ENCODE data around the gene ZNF584.

The ZNF584 gene

GRCh38 chr19:58396691-58397532, 11.5 kb upstream of the ZNF584 start:
- Histone ChIP-seq H4K20me1 (ENCODE audit: control insufficient read depth, insufficient read depth, low read depth, low read length) (0 out of 2 replicates have a peak, but pooled peaks cover 2% of the 10 kb centered on the region), H3F3A (ENCODE audit: control insufficient read depth, insufficient read depth) (peaks cover 32% of the 10 kb centered on the region), H3K4me3 (ENCODE audit: low read length) (no peak overlapping the region), H3K79me2 (ENCODE audit: control insufficient read depth, low read length) (peaks cover 7% of the 10 kb centered on the region), H3K4me2 (ENCODE audit: low read length) (no peak overlapping the region), H3K36me3 (ENCODE audit: control insufficient read depth, low read length) (peaks cover 38% of the 10 kb centered on the region), H3K4me1 (ENCODE audit: control insufficient read depth, low read length) (peaks cover 9% of the 10 kb centered on the region), H3K27ac (ENCODE audit: low read depth, low read length) (no peak overlapping the region), H3K9me3 (ENCODE audit: control insufficient read depth, insufficient read depth, low read length) (no peaks in the 10 kb centered on the region), H3K9me2 (replicated peaks; ENCODE audit: control insufficient read depth, low read length) (no peaks in the 10 kb centered on the region), H3K27me3 (ENCODE audit: control insufficient read depth, low read length) (no peaks in the 10 kb centered on the region)
- no peak for TF ChIP-seq EZH2phosphoT487 (IDR thresholded peaks at IDR 0.05; ENCODE audit: borderline replicate concordance, low read length)
- no peak for TF ChIP-seq CTCF (IDR thresholded peaks at IDR 0.05; ENCODE audit: low read depth, low read length, poor library complexity, severe bottlenecking)

DNA sequence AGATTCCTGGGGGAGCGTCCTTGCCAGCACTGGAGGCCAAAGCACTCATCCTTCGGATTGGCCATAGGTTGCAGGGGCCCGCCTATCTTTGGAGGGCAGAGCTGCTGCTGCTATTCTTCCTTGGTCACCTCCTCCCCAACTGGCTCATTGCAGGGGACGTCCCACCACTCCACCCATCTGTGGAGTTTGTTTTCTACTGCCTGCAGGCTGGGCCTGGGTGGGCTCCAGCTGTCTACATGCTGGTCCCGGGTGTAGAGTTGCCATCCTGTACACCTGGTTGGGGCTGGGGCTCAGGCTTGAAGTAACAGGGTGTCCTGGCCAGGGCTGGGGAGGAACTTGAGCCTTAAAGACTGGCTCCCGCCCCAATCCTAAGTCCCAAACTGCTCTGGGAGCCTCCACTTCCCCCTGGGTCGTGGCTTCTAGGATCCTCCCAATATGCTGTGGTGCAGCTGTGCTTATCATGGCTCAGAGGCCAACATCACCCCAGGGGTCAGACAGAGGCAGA, 10.9 kb upstream of the ZNF584 start:
- Histone ChIP-seq H3K9me3 (ENCODE audit: control insufficient read depth, insufficient read depth, low read length) (no peaks in the 10 kb centered on the region), H3K4me2 (ENCODE audit: low read length) (no peak overlapping the region), H3K4me3 (ENCODE audit: low read length) (no peak overlapping the region), H3K9me2 (replicated peaks; ENCODE audit: control insufficient read depth, low read length) (no peaks in the 10 kb centered on the region), H3K27me3 (ENCODE audit: control insufficient read depth, low read length) (no peaks in the 10 kb centered on the region), H3K4me1 (ENCODE audit: control insufficient read depth, low read length) (peaks cover 16% of the 10 kb centered on the region), H3K79me2 (ENCODE audit: control insufficient read depth, low read length) (peaks cover 7% of the 10 kb centered on the region), H3K36me3 (ENCODE audit: control insufficient read depth, low read length) (peaks cover 31% of the 10 kb centered on the region), H3K27ac (ENCODE audit: low read depth, low read length) (no peak overlapping the region), H4K20me1 (ENCODE audit: control insufficient read depth, insufficient read depth, low read depth, low read length) (0 out of 2 replicates have a peak, but pooled peaks cover 2% of the 10 kb centered on the region), H3F3A (ENCODE audit: control insufficient read depth, insufficient read depth) (peaks cover 28% of the 10 kb centered on the region)
- TF ChIP-seq EZH2phosphoT487 (IDR thresholded peaks at IDR 0.05; ENCODE audit: borderline replicate concordance, low read length), result no peak
- TF ChIP-seq CTCF (IDR thresholded peaks at IDR 0.05; ENCODE audit: low read depth, low read length, poor library complexity, severe bottlenecking), result no peak

GRCh38 chr19:58398087-58398486, 10.4 kb upstream of the ZNF584 start:
- TF ChIP-seq CTCF (IDR thresholded peaks at IDR 0.05; ENCODE audit: low read depth, low read length, poor library complexity, severe bottlenecking), result no peak
- no peak for TF ChIP-seq EZH2phosphoT487 (IDR thresholded peaks at IDR 0.05; ENCODE audit: borderline replicate concordance, low read length)
- Histone ChIP-seq H3F3A (ENCODE audit: control insufficient read depth, insufficient read depth) (peaks cover 25% of the 10 kb centered on the region), H3K27me3 (ENCODE audit: control insufficient read depth, low read length) (no peaks in the 10 kb centered on the region), H3K9me3 (ENCODE audit: control insufficient read depth, insufficient read depth, low read length) (no peaks in the 10 kb centered on the region), H3K4me1 (ENCODE audit: control insufficient read depth, low read length) (peaks cover 19% of the 10 kb centered on the region), H3K9me2 (replicated peaks; ENCODE audit: control insufficient read depth, low read length) (no peaks in the 10 kb centered on the region), H3K79me2 (ENCODE audit: control insufficient read depth, low read length) (peaks cover 10% of the 10 kb centered on the region), H3K36me3 (ENCODE audit: control insufficient read depth, low read length) (peaks cover 26% of the 10 kb centered on the region), H3K4me2 (ENCODE audit: low read length) (no peak overlapping the region), H3K4me3 (ENCODE audit: low read length) (no peak overlapping the region), H4K20me1 (ENCODE audit: control insufficient read depth, insufficient read depth, low read depth, low read length) (0 out of 2 replicates have a peak, but pooled peaks cover 2% of the 10 kb centered on the region), H3K27ac (ENCODE audit: low read depth, low read length) (no peak overlapping the region)
